ENCODE measurements around the gene FEZF2. TPM values are rescaled to one million over a fixed set of nuclear protein-coding genes. Genes with fewer than 3 reads are reported as not detected.

FEZF2 gene
- total and polyA plus RNA-seq, 2 of the 8 experiments (the other 6 are each of a cell fraction or from before 2014, with no cell fraction given), result 0.06 TPM; not detected in 1

DNA sequence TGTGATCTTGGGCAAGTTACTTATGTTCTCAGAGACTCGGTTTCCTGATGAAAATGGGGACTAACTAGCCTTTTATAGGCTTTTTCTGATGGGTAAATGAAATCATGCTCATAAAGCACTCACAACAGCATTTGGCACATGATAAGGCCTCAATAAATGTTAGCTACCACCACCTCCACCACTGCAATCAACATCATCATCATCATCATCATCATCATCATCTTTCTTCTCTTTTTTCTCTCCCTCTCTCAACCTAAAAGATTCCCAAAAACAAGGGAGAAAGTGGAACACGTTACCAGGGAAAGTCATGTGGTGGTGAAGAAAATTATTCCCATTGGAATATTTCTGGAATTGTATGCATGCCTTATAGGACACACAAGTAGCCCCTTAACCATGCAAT, 33.6 kb upstream of the FEZF2 start:
- ChIA-PET CTCF (ENCODE audit: partially characterized antibody) (interaction anchor here (1.2 to 1.6 kb wide), 2 partner anchors 9 to 13 kb away, joined by 3 to 5 read pairs; no protein-coding TSS in a partner anchor), POLR2A (ENCODE audit: partially characterized antibody) (no interaction called here)
- H3K23me2 ChIP-seq (ENCODE audit: low read depth, low read length), result no peaks in the 10 kb centered on the region; the same call in 1 of the 2 replicates
- no peak overlapping the region for H3K18ac ChIP-seq (ENCODE audit: extremely low read depth, low read length)
- no peak overlapping the region for H3K14ac ChIP-seq (ENCODE audit: insufficient read length)
- H2BK120ac ChIP-seq (replicated peaks; ENCODE audit: low read depth, low read length), result no peak overlapping the region
- H4K5ac ChIP-seq (ENCODE audit: insufficient read length, low read depth, low read length), result no peak overlapping the region
- no peak overlapping the region for H3K4ac ChIP-seq (replicated peaks; ENCODE audit: insufficient read length, low read depth, low read length)
- H3K27ac ChIP-seq (ENCODE audit: low read depth, low read length), result no peak overlapping the region
- H2BK5ac ChIP-seq (ENCODE audit: low read depth, low read length), result no peak overlapping the region
- H3K4me3 ChIP-seq (ENCODE audit: extremely low read depth in 1 of 4, insufficient read depth in 2 of 4, low read depth in 3 of 4, low read length in 4 of 4), result no peak overlapping the region
- no peak overlapping the region for H4K91ac ChIP-seq (replicated peaks; ENCODE audit: insufficient read length, low read length)
- no peak overlapping the region for H3K56ac ChIP-seq (replicated peaks; ENCODE audit: insufficient read length, low read depth, low read length)
- H3K23ac ChIP-seq (ENCODE audit: insufficient read length), result no peak overlapping the region
- no peaks in the 10 kb centered on the region for H3K9me3 ChIP-seq (ENCODE audit: insufficient read depth in 2 of 2, low read depth in 1 of 2, low read length in 1 of 2)
- no peak overlapping the region for H2AFZ ChIP-seq (ENCODE audit: low read length)
- no peaks in the 10 kb centered on the region for H4K20me1 ChIP-seq (replicated peaks in 1 of 2; ENCODE audit: control insufficient read depth in 1 of 2, insufficient read depth in 2 of 2, low read length in 2 of 2)
- no peak for FAIRE-seq
- TF ChIP-seq RFX5 (IDR thresholded peaks at IDR 0.05; ENCODE audit: borderline replicate concordance, low read depth, low read length) (no peak), RAD21 (IDR thresholded peaks at IDR 0.05 in 1 of 2, conservative IDR thresholded peaks at IDR 0.05 in 1 of 2; ENCODE audit: low read depth in 2 of 2, low read length in 2 of 2) (no peak), KDM4A (IDR thresholded peaks at IDR 0.05; ENCODE audit: low read depth, low read length, severe bottlenecking) (no peak), CREB1 (IDR thresholded peaks at IDR 0.05) (no peak), TBP (IDR thresholded peaks at IDR 0.05; ENCODE audit: low read depth, low read length) (no peak), POLR2A (IDR thresholded peaks at IDR 0.05; ENCODE audit: control extremely low read depth in 1 of 2, low read depth in 2 of 2, low read length in 2 of 2) (no peak), BCL11A (IDR thresholded peaks at IDR 0.05; ENCODE audit: low read depth in 2 of 2, low read length in 2 of 2) (no peak), CEBPB (IDR thresholded peaks at IDR 0.05; ENCODE audit: low read depth, low read length) (no peak), SP1 (IDR thresholded peaks at IDR 0.05; ENCODE audit: low read depth, low read length) (no peak), TCF12 (IDR thresholded peaks at IDR 0.05; ENCODE audit: low read depth, low read length) (no peak), POU5F1 (IDR thresholded peaks at IDR 0.05; ENCODE audit: low read depth, low read length) (no peak), SP4 (IDR thresholded peaks at IDR 0.05; ENCODE audit: low read length) (no peak), SP2 (IDR thresholded peaks at IDR 0.05; ENCODE audit: low read length) (no peak), TAF7 (optimal IDR thresholded peaks at IDR 0.05; ENCODE audit: borderline replicate concordance, low read depth, low read length) (no peak)
- H3K36me3 ChIP-seq (ENCODE audit: control insufficient read depth in 2 of 4, insufficient read depth in 4 of 4, low read length in 3 of 4), result no peaks in the 10 kb centered on the region
- no peaks in the 10 kb centered on the region for H3K79me1 ChIP-seq (ENCODE audit: low read depth, low read length)
- DNase-seq (ENCODE audit: low read depth in 1 of 2, low spot score in 2 of 2), result no peak
- no peak overlapping the region for H2AK5ac ChIP-seq (ENCODE audit: low read depth, low read length)
- H3K9ac ChIP-seq (replicated peaks in 1 of 4; ENCODE audit: extremely low read depth in 1 of 4, low read depth in 3 of 4, low read length in 3 of 4), result no peak overlapping the region
- peaks cover 0 to 4% (median 0%) of the 10 kb centered on the region in 4 experiments; a peak in 3 of 7 replicates for H3K4me1 ChIP-seq (replicated peaks in 1 of 4; ENCODE audit: control insufficient read depth in 3 of 4, insufficient read depth in 4 of 4, low read length in 3 of 4)
- 89% methylated on average over 2 of the region's 2 CpGs; no CpG with 5 or more reads in 1 of the 2 experiments for WGBS, 2 experiments (ENCODE audit: extremely low coverage in 1 of 2, insufficient coverage in 1 of 2, insufficient read length in 1 of 2, insufficient replicate concordance in 2 of 2, low coverage in 1 of 2, low lambda C conversion rate in 2 of 2, missing lambda C conversion rate in 1 of 2)
- no peak overlapping the region for H2BK15ac ChIP-seq (ENCODE audit: low read length)
- H3K27me3 ChIP-seq (replicated peaks in 1 of 4; ENCODE audit: control insufficient read depth in 3 of 4, extremely low read depth in 1 of 4, insufficient read depth in 3 of 4, low read length in 3 of 4), result peaks cover 0 to 5% (median under 1%) of the 10 kb centered on the region in 4 experiments; a peak in 3 of 7 replicates
- no peak overlapping the region for H3K4me2 ChIP-seq (ENCODE audit: insufficient read depth in 1 of 2, low read depth in 2 of 2, low read length in 2 of 2)
- H3K79me2 ChIP-seq (ENCODE audit: control insufficient read depth in 1 of 2, insufficient read depth in 2 of 2, low read length in 2 of 2), result no peaks in the 10 kb centered on the region
- no peak overlapping the region for H4K8ac ChIP-seq (ENCODE audit: extremely low read depth, insufficient read depth, low read length)
- no peak overlapping the region for H2BK20ac ChIP-seq (ENCODE audit: low read length)
- H2BK12ac ChIP-seq (ENCODE audit: low read depth, low read length), result no peak overlapping the region
